Large intestine (tissue), 12 donors: Measurements from ENCODE around the gene OR4D11. TPM values are rescaled to one million over a fixed set of nuclear protein-coding genes. Genes with fewer than 3 reads are reported as not detected.

Experiments
- DNase-seq, 2 donors: peaks; one replicate each; pipeline versions ENCODE4 v3.0.0 to v3.0.0-alpha.2; 2013
- H3K27ac ChIP-seq: one replicate; pipeline ENCODE4 v1.5.1; 2013; ENCODE audit warnings: low read length
- H3K27me3 ChIP-seq: 2 replicates; pipeline ENCODE4 v1.6.1; 2013; ENCODE audit warnings: low read length; ENCODE audit not compliant: control insufficient read depth, insufficient read depth
- H3K36me3 ChIP-seq: 2 replicates; pipeline ENCODE4 v1.6.1; 2013; ENCODE audit warnings: low read length; ENCODE audit not compliant: control insufficient read depth, insufficient read depth
- H3K4me1 ChIP-seq: one replicate; pipeline ENCODE4 v1.6.1; 2013; ENCODE audit warnings: low read length; ENCODE audit not compliant: control insufficient read depth, insufficient read depth
- H3K4me3 ChIP-seq: one replicate; pipeline ENCODE4 v1.5.1; 2013; ENCODE audit warnings: low read length
- H3K9me3 ChIP-seq: one replicate; pipeline ENCODE4 v1.6.1; 2013; ENCODE audit warnings: mild to moderate bottlenecking, low read depth, low read length, moderate library complexity; ENCODE audit not compliant: control insufficient read depth
- WGBS: methylation state at CpG from one replicate; pipeline ENCODE4 v1.1.5; 2013; ENCODE audit warnings: low lambda C conversion rate; ENCODE audit not compliant: insufficient coverage; 5-methylcytosine and 5-hydroxymethylcytosine counted together
- long read RNA-seq, 11 donors: transcript quantifications; one replicate each; lab custom pipeline, GENCODE V29; 2026
- polyA plus RNA-seq: library from polyadenylated mRNA; unstranded; fragments of 120-200 nt; gene quantifications from one replicate; pipeline ENCODE4 v1.2.1, GENCODE V29; 2013

The OR4D11 gene
- not detected for polyA plus RNA-seq
- long read RNA-seq, donor 1, result 0 reads
- long read RNA-seq, donor 2, result 0 reads
- long read RNA-seq, donor 3, result 0 reads
- long read RNA-seq, donor 4, result 0 reads
- long read RNA-seq, donor 5, result 0 reads
- long read RNA-seq, donor 6, result 0 reads
- long read RNA-seq, donor 7, result 0 reads
- long read RNA-seq, donor 8, result 0 reads
- long read RNA-seq, donor 9, result 0 reads
- long read RNA-seq, donor 10, result 0 reads
- long read RNA-seq, donor 11, result 0 reads

DNA sequence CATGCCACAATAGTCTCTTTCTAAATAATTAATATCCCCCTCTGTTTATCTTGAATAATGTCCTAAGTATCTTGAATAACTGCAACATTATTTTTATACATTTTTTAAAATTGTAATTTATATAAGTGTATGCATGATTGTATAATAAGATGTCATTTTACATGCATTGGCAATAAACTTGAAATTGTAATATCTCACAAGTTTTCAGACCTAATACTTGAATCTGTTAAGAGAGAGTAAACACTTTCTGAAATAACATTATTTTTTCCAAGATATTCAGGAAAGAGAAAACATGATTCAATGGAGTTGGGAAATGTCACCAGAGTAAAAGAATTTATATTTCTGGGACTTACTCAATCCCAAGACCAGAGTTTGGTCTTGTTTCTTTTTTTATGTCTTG lies at the start of gene OR4D11:
TSS of gene OR4D11 (plus strand) at position 301 of the 400 bp plus-strand sequence. CDS start at position 301, 0 bp downstream.
- no peak within 1 kb of the TSS for H3K4me3 ChIP-seq
- DNase-seq, result no peak
- peaks cover 2% of the 10 kb centered on the region for H3K9me3 ChIP-seq
- H3K4me1 ChIP-seq, result no peaks in the 10 kb centered on the region
- H3K36me3 ChIP-seq, result no peaks in the 10 kb centered on the region
- no peaks in the 10 kb centered on the region for H3K27me3 ChIP-seq
- no peak within 1 kb of the TSS for H3K27ac ChIP-seq

DNA sequence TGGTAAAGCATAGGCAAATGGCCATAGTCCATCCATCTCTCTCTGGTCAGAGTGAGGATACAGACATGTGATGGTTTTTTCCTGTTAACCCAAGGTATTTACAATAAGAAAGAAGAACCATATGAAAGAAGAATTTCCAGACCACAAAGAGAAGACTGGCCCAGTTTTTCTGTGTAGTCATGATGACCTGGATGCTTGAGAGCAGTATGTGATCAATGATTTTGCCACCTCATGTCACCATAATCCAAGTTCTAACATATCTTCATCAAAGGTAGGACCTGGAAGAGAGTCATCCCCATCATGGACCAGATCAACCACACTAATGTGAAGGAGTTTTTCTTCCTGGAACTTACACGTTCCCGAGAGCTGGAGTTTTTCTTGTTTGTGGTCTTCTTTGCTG lies 46.7 kb upstream of the OR4D11 start, which contains the start of gene OR4D6:
TSS of gene OR4D6 (plus strand) at position 301 of the 400 bp plus-strand sequence. CDS start at position 301, 0 bp downstream.
- Histone ChIP-seq H3K4me1 (no peaks in the 10 kb centered on the region), H3K9me3 (no peaks in the 10 kb centered on the region), H3K4me3 (no peak within 1 kb of the TSS), H3K27me3 (no peaks in the 10 kb centered on the region), H3K27ac (no peak within 1 kb of the TSS), H3K36me3 (no peaks in the 10 kb centered on the region)
- DNase-seq, result no peak
- WGBS, result no CpG with 5 or more reads among the region's 2 CpGs

DNA sequence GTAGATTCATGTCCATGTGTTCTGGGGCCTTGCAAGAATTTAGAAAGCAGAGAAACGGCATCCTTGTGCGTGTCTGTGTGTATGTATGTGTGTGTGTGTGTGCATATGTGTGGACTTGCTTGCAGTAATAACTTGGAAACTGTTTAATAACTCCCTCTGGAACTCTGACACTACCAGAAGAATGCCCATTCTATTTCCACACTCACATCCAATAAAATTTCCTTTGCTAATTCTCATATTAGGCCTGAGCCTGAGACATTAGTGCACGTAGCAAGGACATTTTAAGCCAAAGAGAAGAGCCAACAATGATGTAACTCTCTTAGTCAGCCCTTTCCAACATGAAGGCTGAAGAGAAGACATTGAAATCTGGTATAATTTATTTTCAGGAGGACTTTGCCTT lies 43.5 kb upstream of the OR4D11 start:
- no peak overlapping the region for H3K27ac ChIP-seq

DNA sequence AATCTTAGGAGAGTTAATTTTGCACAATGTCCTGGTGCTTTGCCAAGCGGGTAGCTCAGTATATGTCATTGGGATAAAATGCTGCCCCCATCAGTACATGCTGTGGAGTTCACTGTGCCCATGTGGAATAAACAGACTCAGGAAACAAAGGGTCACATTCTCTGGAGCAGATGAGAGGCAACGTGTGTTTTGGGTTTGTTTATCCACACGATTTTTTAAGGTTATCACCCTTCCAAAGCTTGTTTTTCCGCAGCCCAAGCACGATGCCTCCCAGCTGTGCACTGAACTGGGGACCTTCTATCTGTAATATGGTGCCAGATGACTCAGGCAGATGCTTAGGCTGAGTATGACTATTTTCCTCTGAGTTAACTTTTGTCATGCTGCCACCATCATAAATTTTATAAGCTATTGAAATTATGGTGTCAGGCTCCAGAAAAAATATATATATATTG lies 40.2 kb upstream of the OR4D11 start:
- Histone ChIP-seq H3K27me3 (no peaks in the 10 kb centered on the region), H3K27ac (no peak overlapping the region), H3K9me3 (no peaks in the 10 kb centered on the region), H3K4me1 (no peaks in the 10 kb centered on the region), H3K36me3 (no peaks in the 10 kb centered on the region), H3K4me3 (no peak overlapping the region)
- no peak for DNase-seq
- WGBS, result 65% methylated on average over 4 of the region's 5 CpGs

More for the DNA sequence above, 43.5 kb upstream of the OR4D11 start:
- WGBS, result no CpG with 5 or more reads among the region's 3 CpGs
- H3K27me3 ChIP-seq, result no peaks in the 10 kb centered on the region
- H3K4me3 ChIP-seq, result no peak overlapping the region
- H3K36me3 ChIP-seq, result no peaks in the 10 kb centered on the region
- H3K9me3 ChIP-seq, result no peaks in the 10 kb centered on the region
- H3K4me1 ChIP-seq, result no peaks in the 10 kb centered on the region
- no peak for DNase-seq

DNA sequence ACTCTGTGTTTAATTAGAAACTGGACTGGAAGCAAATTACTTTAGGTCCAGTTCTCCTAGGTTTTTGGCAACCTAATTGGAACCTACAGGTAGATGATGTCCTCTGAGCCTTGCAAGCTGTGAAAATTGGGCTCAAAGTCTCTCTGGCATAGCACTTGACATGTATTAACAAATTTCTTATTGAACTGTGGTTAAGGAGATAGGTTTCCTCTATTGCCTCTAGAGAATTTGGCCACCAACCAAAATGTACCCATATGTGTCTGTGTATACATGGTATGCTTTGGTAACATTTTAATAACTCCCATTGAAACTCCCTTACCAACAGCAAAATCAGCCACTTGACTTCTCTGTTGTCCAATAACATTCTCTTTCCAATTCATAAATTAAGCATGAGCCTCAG lies 30.4 kb upstream of the OR4D11 start, which contains the start of gene OR4D10:
TSS of gene OR4D10 (plus strand) at position 301 of the 400 bp plus-strand sequence. CDS start 4,115 bp downstream, outside the sequence.
- H3K9me3 ChIP-seq, result no peaks in the 10 kb centered on the region
- no peak within 1 kb of the TSS for H3K4me3 ChIP-seq
- no peak for DNase-seq
- H3K36me3 ChIP-seq, result no peaks in the 10 kb centered on the region
- H3K27ac ChIP-seq, result no peak within 1 kb of the TSS
- no peaks in the 10 kb centered on the region for H3K4me1 ChIP-seq
- H3K27me3 ChIP-seq, result no peaks in the 10 kb centered on the region

DNA sequence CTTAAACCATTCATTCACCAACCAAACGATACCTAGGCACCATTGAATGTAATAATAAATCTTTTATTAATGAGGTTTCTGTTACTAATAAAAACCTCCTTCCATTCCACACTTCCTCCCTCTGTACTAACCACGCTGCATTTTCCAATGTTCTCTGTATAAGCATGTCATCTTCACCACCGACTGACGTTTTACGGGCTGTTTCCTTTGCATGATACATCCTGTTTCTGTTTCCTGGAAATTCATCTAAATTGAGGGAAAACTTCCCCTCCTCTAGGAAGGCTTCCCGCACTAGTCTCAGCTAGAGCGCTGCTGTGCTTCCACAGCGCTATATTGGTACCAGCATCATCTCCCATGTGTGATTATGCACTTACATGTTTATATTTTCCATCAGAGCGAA lies 28.2 kb upstream of the OR4D11 start:
- no peak overlapping the region for H3K4me3 ChIP-seq
- WGBS, result 80% methylated on average over 1 of the region's 9 CpGs

DNA sequence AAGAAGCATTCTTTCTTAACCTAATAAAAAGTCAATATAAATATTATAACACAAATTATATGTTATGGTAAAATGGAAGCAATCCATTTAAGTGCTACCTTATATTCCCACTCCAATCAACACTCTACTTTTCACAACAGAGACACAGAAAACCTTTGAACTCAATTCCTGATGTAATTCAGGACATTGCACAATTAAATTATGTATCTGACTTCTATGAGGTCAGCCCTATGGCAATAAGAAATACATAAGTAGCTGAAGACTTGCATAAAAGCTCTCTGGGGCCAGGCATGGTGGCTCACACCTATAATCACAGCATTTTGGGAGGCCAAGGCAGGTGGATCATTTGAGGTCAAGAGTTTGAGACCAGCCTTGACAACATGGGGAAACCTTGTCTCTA lies 23.5 kb upstream of the OR4D11 start:
- Histone ChIP-seq H3K4me3 (no peak overlapping the region), H3K36me3 (no peaks in the 10 kb centered on the region), H3K4me1 (no peaks in the 10 kb centered on the region), H3K9me3 (no peaks in the 10 kb centered on the region), H3K27me3 (no peaks in the 10 kb centered on the region), H3K27ac (no peak overlapping the region)
- DNase-seq, result peak in 1 of 2 donors; percentile 4

More for the DNA sequence above, 28.2 kb upstream of the OR4D11 start:
- Histone ChIP-seq H3K27ac (no peak overlapping the region), H3K27me3 (no peaks in the 10 kb centered on the region), H3K36me3 (no peaks in the 10 kb centered on the region), H3K9me3 (no peaks in the 10 kb centered on the region), H3K4me1 (no peaks in the 10 kb centered on the region)
- no peak for DNase-seq

DNA sequence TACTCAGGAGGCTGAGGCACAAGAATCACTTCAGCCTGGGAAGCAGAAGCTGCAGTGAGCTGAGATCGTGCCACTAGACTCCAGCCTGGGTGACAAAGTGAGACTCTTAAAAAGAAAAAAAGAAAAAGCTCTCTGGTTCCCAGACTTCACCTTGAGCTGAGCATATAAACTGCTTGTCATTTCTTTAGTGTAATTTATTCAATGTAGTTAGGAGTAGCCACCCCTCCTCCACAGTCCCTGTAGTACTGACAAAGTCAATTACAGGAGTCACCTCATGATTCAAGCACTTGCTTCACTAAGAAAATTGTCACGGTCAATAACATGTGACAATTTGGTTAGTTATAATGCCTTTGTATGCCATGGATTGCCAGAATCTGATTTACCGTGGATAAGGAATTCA lies 23.0 kb upstream of the OR4D11 start:
- H3K27me3 ChIP-seq, result no peaks in the 10 kb centered on the region
- H3K27ac ChIP-seq, result no peak overlapping the region
- H3K4me3 ChIP-seq, result no peak overlapping the region
- 60% methylated on average over 1 of the region's 3 CpGs for WGBS
- H3K36me3 ChIP-seq, result no peaks in the 10 kb centered on the region
- no peaks in the 10 kb centered on the region for H3K4me1 ChIP-seq
- H3K9me3 ChIP-seq, result no peaks in the 10 kb centered on the region
- DNase-seq, result no peak

DNA sequence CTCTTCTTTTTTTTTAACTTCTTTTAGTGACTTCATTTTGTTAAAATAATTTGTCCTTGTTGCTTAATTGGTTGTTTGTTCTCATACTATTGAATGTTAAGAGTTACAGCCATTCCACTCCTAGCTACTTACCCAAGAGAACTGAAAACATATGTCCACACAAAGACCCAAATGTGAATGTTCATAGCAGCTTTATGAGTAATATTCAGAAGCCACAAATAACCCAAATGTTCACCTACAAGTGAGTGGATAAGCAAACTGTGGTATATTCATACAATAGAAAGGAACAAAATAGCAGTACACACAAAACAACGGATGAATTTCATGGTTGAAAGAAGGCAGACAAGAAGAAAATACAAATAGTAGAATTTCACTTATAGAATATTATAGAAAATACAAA lies 1.4 kb upstream of the OR4D11 start:
- no peaks in the 10 kb centered on the region for H3K36me3 ChIP-seq
- no peak for DNase-seq
- 100% methylated on average over 1 of the region's 1 CpG for WGBS
- H3K27me3 ChIP-seq, result no peaks in the 10 kb centered on the region
- H3K4me3 ChIP-seq, result no peak overlapping the region
- no peaks in the 10 kb centered on the region for H3K4me1 ChIP-seq
- H3K27ac ChIP-seq, result no peak overlapping the region
- H3K9me3 ChIP-seq, result peaks cover 2% of the 10 kb centered on the region

DNA sequence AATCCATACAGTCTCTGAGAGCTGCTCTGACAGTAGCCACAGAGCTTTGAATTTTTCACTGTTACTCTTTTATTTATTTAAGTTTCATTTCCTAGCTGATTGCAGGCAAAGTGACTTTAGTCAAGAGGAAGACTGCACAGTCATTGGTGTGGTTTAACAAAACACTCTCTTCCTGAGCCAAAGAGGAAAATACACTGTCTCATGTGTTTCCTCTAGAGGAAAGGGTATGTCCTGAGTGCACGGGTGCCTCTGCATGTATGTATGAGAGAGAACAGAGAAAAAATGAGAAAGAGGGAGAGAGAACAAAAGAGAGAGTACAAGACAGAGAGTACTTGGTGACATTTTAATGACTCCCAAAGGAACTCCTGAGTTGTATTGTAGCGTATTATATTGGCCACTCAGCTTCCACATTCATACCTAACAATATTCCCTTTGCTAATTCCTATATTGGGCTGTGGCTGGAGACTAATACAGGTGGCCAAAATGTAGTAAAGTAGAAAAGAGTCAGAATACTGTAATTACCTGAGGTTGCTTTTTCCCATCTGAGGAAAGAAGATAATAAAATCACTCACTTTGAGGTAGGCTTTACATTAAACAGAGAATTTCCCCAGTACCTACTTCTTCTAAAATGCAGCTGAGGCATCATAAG lies 7.7 kb downstream of the OR4D11 start, which contains the start of gene OR4D9:
TSS of gene OR4D9 (plus strand) at position 599 of the 649 bp plus-strand sequence. CDS start 3,374 bp downstream, outside the sequence.
- no peaks in the 10 kb centered on the region for H3K9me3 ChIP-seq
- H3K27me3 ChIP-seq, result no peaks in the 10 kb centered on the region
- no CpG with 5 or more reads among the region's 2 CpGs for WGBS
- H3K4me3 ChIP-seq, result no peak within 1 kb of the TSS
- H3K4me1 ChIP-seq, result no peaks in the 10 kb centered on the region
- H3K27ac ChIP-seq, result no peak within 1 kb of the TSS
- H3K36me3 ChIP-seq, result no peaks in the 10 kb centered on the region
- peak in 1 of 2 donors; percentile 3 for DNase-seq

DNA sequence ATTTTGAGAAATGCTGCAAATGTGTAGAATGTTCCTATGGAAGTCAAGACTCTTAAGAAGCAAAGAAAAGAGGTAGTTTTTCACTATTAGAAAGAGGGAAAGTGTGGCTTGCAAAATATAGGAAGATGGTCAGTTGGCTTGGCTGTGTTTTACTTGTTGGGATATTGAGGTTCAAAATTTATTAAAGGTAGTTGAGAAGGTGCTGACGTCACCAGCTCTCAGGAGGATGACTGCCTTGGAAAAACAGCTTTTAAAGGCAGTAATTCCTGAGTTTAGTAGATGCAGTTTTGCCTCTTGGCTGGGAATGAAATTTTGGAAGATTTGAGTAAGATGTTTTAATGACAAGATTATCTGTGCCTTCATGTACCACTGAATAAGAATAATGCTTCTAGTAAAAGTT lies 8.3 kb downstream of the OR4D11 start:
- no CpG with 5 or more reads among the region's 1 CpG for WGBS
- Histone ChIP-seq H3K36me3 (no peaks in the 10 kb centered on the region), H3K27me3 (no peaks in the 10 kb centered on the region), H3K9me3 (no peaks in the 10 kb centered on the region), H3K4me1 (no peaks in the 10 kb centered on the region), H3K4me3 (no peak overlapping the region), H3K27ac (no peak overlapping the region)
- no peak for DNase-seq
